ENCODE results near the gene C2CD4C. TPM values are rescaled to one million over a fixed set of nuclear protein-coding genes. Genes with fewer than 3 reads are reported as not detected.

The C2CD4C gene
- total and polyA plus RNA-seq, 2 experiments from 2014 or later: 2.1 to 12.5 TPM

- H3F3A ChIP-seq (replicated peaks; ENCODE audit: low read depth): no peaks in the 10 kb centered on the region
- no peak overlapping the region for H3K27ac ChIP-seq (ENCODE audit: low read depth)
- Mint-ChIP-seq H3K4me3 (no peak overlapping the region), H3K27ac (no peak overlapping the region), H3K4me1 (no peaks in the 10 kb centered on the region), H3K36me3 (ENCODE audit: low read depth) (peaks cover 30% of the 10 kb centered on the region), H3K9me3 (peaks cover 35% of the 10 kb centered on the region), H3K27me3 (ENCODE audit: insufficient read depth, low read depth, poor library complexity) (peaks cover 26% of the 10 kb centered on the region)
- H3K4me1 ChIP-seq (ENCODE audit: insufficient read depth): no peaks in the 10 kb centered on the region
- TF ChIP-seq NANOG (IDR thresholded peaks at IDR 0.05; ENCODE audit: borderline replicate concordance): no peak
- TF ChIP-seq CTCF (conservative IDR thresholded peaks at IDR 0.05; ENCODE audit: low read depth in 2 of 2): no peak
- TF ChIP-seq ZNF331 (CRISPR knock-in tag; IDR thresholded peaks at IDR 0.05; ENCODE audit: low read depth): no peak
- TF ChIP-seq, protein P1, sequence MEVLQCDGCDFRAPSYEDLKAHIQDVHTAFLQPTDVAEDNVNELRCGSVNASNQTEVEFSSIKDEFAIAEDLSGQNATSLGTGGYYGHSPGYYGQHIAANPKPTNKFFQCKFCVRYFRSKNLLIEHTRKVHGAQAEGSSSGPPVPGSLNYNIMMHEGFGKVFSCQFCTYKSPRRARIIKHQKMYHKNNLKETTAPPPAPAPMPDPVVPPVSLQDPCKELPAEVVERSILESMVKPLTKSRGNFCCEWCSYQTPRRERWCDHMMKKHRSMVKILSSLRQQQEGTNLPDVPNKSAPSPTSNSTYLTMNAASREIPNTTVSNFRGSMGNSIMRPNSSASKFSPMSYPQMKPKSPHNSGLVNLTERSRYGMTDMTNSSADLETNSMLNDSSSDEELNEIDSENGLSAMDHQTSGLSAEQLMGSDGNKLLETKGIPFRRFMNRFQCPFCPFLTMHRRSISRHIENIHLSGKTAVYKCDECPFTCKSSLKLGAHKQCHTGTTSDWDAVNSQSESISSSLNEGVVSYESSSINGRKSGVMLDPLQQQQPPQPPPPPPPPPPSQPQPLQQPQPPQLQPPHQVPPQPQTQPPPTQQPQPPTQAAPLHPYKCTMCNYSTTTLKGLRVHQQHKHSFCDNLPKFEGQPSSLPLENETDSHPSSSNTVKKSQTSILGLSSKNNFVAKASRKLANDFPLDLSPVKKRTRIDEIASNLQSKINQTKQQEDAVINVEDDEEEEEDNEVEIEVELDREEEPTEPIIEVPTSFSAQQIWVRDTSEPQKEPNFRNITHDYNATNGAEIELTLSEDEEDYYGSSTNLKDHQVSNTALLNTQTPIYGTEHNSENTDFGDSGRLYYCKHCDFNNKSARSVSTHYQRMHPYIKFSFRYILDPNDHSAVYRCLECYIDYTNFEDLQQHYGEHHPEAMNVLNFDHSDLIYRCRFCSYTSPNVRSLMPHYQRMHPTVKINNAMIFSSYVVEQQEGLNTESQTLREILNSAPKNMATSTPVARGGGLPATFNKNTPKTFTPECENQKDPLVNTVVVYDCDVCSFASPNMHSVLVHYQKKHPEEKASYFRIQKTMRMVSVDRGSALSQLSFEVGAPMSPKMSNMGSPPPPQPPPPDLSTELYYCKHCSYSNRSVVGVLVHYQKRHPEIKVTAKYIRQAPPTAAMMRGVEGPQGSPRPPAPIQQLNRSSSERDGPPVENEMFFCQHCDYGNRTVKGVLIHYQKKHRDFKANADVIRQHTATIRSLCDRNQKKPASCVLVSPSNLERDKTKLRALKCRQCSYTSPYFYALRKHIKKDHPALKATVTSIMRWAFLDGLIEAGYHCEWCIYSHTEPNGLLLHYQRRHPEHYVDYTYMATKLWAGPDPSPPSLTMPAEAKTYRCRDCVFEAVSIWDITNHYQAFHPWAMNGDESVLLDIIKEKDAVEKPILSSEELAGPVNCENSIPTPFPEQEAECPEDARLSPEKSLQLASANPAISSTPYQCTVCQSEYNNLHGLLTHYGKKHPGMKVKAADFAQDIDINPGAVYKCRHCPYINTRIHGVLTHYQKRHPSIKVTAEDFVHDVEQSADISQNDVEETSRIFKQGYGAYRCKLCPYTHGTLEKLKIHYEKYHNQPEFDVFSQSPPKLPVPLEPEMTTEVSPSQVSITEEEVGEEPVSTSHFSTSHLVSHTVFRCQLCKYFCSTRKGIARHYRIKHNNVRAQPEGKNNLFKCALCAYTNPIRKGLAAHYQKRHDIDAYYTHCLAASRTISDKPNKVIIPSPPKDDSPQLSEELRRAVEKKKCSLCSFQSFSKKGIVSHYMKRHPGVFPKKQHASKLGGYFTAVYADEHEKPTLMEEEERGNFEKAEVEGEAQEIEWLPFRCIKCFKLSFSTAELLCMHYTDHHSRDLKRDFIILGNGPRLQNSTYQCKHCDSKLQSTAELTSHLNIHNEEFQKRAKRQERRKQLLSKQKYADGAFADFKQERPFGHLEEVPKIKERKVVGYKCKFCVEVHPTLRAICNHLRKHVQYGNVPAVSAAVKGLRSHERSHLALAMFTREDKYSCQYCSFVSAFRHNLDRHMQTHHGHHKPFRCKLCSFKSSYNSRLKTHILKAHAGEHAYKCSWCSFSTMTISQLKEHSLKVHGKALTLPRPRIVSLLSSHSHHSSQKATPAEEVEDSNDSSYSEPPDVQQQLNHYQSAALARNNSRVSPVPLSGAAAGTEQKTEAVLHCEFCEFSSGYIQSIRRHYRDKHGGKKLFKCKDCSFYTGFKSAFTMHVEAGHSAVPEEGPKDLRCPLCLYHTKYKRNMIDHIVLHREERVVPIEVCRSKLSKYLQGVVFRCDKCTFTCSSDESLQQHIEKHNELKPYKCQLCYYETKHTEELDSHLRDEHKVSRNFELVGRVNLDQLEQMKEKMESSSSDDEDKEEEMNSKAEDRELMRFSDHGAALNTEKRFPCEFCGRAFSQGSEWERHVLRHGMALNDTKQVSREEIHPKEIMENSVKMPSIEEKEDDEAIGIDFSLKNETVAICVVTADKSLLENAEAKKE (CRISPR knock-in tag; IDR thresholded peaks at IDR 0.05): no peak
- ATAC-seq (no peak), DNase-seq (ENCODE audit: low spot score) (no peak)
- H3K4me3 ChIP-seq: no peak overlapping the region
- H3K9me2 ChIP-seq (ENCODE audit: insufficient read depth): no peaks in the 10 kb centered on the region
- peaks cover 9% of the 10 kb centered on the region; the same call in 1 of the 2 replicates for H3K27me3 ChIP-seq (ENCODE audit: insufficient read depth)
- no peaks in the 10 kb centered on the region for H4K20me1 ChIP-seq (replicated peaks; ENCODE audit: insufficient read depth)
- no peaks in the 10 kb centered on the region for H3K79me2 ChIP-seq (replicated peaks; ENCODE audit: insufficient read depth)
- no peak overlapping the region for H3K4me2 ChIP-seq
- H2AFZ ChIP-seq: no peak overlapping the region
- H3K36me3 ChIP-seq (ENCODE audit: insufficient read depth): no peaks in the 10 kb centered on the region; the same call in 1 of the 2 replicates
These were observed 16.1 kb upstream of the C2CD4C start for GRCh38 chr19:425056-425455.
